ENCODE results near the gene SERPINB8. TPM values are rescaled to one million over a fixed set of nuclear protein-coding genes. Genes with fewer than 3 reads are reported as not detected.

Gene SERPINB8
- total and polyA plus RNA-seq, 2 of the 13 experiments (the other 11 are each of a cell fraction or from before 2014, with no cell fraction given), result 0.95 to 2.2 TPM

DNA sequence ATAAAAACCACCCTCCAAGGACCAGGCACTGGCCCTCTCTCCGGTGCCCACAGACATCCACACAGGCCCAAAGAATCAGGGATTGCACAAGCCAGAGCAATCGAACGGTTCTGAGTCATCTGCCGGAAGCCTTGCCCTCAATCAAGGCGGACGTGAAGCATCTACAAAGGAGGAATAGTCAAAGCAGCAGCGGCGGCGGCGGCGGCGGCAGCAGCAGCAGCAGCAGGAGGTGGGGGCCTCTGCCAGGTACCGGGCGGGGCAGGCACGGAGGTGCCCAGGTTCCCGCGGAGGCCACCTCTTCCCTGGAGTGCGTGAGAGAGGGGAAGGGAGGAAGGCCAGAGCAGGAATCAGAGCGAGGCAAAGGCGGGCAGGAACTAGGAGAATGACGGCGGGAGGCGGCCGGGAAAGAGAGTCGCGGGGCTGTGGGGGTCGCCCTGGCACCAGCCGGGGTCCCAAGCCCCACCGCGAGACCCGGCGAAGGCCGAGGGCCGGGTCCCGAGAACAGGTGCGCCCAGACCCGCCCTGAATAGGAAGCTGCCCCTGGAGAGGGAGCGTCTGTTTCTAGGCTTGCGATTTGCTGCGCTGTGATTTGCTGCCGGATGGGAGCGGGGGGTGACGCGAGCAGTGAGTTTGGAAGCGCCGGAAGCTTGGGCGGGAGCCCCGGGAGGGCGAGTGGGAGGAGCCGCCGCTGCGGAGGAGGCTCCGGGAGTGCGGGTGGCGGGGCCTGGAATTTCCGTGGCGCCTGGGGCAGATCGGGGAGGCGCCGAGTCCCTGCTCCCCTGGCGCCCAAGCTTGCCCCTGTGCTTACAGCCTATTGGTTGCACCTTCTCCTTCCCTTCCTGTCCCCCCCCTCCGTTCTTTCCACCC, at the start of gene SERPINB8 (continued):
- TF ChIP-seq KLF6 (CRISPR knock-in tag; IDR thresholded peaks at IDR 0.05), result 0 out of 2 replicates have a peak, but pooled peaks have one; percentile 33
- TF ChIP-seq POGZ (CRISPR knock-in tag; IDR thresholded peaks at IDR 0.05), result peak; percentile 48; the same call in 1 of the 2 replicates
- TF ChIP-seq RBAK (CRISPR knock-in tag; IDR thresholded peaks at IDR 0.05), result no peak
- TF ChIP-seq, protein P1, sequence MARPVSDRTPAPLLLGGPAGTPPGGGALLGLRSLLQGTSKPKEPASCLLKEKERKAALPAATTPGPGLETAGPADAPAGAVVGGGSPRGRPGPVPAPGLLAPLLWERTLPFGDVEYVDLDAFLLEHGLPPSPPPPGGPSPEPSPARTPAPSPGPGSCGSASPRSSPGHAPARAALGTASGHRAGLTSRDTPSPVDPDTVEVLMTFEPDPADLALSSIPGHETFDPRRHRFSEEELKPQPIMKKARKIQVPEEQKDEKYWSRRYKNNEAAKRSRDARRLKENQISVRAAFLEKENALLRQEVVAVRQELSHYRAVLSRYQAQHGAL (CRISPR knock-in tag; IDR thresholded peaks at IDR 0.05; ENCODE audit: not compliant biosample characterization), result no peak
- peak; percentile 89 for TF ChIP-seq RBFOX2 (IDR thresholded peaks at IDR 0.05; ENCODE audit: low read depth, low read length)
- peak; percentile 62 for TF ChIP-seq SP5 (CRISPR knock-in tag; IDR thresholded peaks at IDR 0.05; ENCODE audit: borderline replicate concordance, low read depth)
- TF ChIP-seq ZBTB8A (CRISPR knock-in tag; IDR thresholded peaks at IDR 0.05; ENCODE audit: borderline replicate concordance, low read depth), result no peak
- TF ChIP-seq, protein P2, sequence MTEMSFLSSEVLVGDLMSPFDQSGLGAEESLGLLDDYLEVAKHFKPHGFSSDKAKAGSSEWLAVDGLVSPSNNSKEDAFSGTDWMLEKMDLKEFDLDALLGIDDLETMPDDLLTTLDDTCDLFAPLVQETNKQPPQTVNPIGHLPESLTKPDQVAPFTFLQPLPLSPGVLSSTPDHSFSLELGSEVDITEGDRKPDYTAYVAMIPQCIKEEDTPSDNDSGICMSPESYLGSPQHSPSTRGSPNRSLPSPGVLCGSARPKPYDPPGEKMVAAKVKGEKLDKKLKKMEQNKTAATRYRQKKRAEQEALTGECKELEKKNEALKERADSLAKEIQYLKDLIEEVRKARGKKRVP (CRISPR knock-in tag; IDR thresholded peaks at IDR 0.05), result peak in 1 of 2 experiments; percentile 57; a peak in 1 of 4 replicates
- TF ChIP-seq BRD4 (CRISPR knock-in tag; IDR thresholded peaks at IDR 0.05), result no peak
- no peak for TF ChIP-seq ZMYM2 (CRISPR knock-in tag; IDR thresholded peaks at IDR 0.05)
- TF ChIP-seq NFKBIZ (CRISPR knock-in tag; IDR thresholded peaks at IDR 0.05), result no peak
- peak; percentile 96 for TF ChIP-seq CEBPB (IDR thresholded peaks at IDR 0.05; ENCODE audit: borderline replicate concordance, low read depth, low read length)
- TF ChIP-seq, protein P3, sequence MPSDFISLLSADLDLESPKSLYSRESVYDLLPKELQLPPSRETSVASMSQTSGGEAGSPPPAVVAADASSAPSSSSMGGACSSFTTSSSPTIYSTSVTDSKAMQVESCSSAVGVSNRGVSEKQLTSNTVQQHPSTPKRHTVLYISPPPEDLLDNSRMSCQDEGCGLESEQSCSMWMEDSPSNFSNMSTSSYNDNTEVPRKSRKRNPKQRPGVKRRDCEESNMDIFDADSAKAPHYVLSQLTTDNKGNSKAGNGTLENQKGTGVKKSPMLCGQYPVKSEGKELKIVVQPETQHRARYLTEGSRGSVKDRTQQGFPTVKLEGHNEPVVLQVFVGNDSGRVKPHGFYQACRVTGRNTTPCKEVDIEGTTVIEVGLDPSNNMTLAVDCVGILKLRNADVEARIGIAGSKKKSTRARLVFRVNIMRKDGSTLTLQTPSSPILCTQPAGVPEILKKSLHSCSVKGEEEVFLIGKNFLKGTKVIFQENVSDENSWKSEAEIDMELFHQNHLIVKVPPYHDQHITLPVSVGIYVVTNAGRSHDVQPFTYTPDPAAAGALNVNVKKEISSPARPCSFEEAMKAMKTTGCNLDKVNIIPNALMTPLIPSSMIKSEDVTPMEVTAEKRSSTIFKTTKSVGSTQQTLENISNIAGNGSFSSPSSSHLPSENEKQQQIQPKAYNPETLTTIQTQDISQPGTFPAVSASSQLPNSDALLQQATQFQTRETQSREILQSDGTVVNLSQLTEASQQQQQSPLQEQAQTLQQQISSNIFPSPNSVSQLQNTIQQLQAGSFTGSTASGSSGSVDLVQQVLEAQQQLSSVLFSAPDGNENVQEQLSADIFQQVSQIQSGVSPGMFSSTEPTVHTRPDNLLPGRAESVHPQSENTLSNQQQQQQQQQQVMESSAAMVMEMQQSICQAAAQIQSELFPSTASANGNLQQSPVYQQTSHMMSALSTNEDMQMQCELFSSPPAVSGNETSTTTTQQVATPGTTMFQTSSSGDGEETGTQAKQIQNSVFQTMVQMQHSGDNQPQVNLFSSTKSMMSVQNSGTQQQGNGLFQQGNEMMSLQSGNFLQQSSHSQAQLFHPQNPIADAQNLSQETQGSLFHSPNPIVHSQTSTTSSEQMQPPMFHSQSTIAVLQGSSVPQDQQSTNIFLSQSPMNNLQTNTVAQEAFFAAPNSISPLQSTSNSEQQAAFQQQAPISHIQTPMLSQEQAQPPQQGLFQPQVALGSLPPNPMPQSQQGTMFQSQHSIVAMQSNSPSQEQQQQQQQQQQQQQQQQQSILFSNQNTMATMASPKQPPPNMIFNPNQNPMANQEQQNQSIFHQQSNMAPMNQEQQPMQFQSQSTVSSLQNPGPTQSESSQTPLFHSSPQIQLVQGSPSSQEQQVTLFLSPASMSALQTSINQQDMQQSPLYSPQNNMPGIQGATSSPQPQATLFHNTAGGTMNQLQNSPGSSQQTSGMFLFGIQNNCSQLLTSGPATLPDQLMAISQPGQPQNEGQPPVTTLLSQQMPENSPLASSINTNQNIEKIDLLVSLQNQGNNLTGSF (CRISPR knock-in tag; IDR thresholded peaks at IDR 0.05), result 0 out of 2 replicates have a peak, but pooled peaks have one; percentile 52
- TF ChIP-seq PCBP1 (IDR thresholded peaks at IDR 0.05; ENCODE audit: borderline replicate concordance, low read depth, low read length), result no peak
- peak; percentile 98 for TF ChIP-seq FOSL2 (CRISPR knock-in tag; IDR thresholded peaks at IDR 0.05)
- TF ChIP-seq HDAC1 (CRISPR knock-in tag; IDR thresholded peaks at IDR 0.05), result peak; percentile 56
- peak; percentile 71 for TF ChIP-seq ZNF605 (CRISPR knock-in tag; IDR thresholded peaks at IDR 0.05)
- TF ChIP-seq SMAD9 (CRISPR knock-in tag; IDR thresholded peaks at IDR 0.05), result no peak
- TF ChIP-seq, protein P4, sequence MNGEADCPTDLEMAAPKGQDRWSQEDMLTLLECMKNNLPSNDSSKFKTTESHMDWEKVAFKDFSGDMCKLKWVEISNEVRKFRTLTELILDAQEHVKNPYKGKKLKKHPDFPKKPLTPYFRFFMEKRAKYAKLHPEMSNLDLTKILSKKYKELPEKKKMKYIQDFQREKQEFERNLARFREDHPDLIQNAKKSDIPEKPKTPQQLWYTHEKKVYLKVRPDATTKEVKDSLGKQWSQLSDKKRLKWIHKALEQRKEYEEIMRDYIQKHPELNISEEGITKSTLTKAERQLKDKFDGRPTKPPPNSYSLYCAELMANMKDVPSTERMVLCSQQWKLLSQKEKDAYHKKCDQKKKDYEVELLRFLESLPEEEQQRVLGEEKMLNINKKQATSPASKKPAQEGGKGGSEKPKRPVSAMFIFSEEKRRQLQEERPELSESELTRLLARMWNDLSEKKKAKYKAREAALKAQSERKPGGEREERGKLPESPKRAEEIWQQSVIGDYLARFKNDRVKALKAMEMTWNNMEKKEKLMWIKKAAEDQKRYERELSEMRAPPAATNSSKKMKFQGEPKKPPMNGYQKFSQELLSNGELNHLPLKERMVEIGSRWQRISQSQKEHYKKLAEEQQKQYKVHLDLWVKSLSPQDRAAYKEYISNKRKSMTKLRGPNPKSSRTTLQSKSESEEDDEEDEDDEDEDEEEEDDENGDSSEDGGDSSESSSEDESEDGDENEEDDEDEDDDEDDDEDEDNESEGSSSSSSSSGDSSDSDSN (CRISPR knock-in tag; IDR thresholded peaks at IDR 0.05), result peak; percentile 80; the same call in 1 of the 2 replicates
- TF ChIP-seq ZFP36L1 (CRISPR knock-in tag; IDR thresholded peaks at IDR 0.05), result 0 out of 2 replicates have a peak, but pooled peaks have one; percentile 49
